PFSK-1 (cell line): Measurements from ENCODE around the gene SP6.

ENCODE experiments used
- FOXP2 ChIP-seq: optimal IDR thresholded peaks from 2 replicates; pipeline ENCODE3; 2011; ENCODE audit warnings: borderline replicate concordance, control low read depth, inconsistent platforms; ENCODE audit not compliant: insufficient read depth; ENCODE audit errors: extremely low read length, extremely low read depth
- POLR2AphosphoS5 ChIP-seq: IDR thresholded peaks from 2 replicates; pipeline ENCODE4 v1.6.1; 2012; ENCODE audit warnings: low read depth, mild to moderate bottlenecking, control low read depth, low read length, moderate library complexity
- SIN3A ChIP-seq: IDR thresholded peaks from 2 replicates; pipeline ENCODE4 v1.6.1; 2012; ENCODE audit warnings: mild to moderate bottlenecking, low read length, moderate library complexity, borderline replicate concordance; ENCODE audit not compliant: insufficient read depth
- TAF1 ChIP-seq: IDR thresholded peaks from 2 replicates; pipeline ENCODE4 v1.6.1; 2012; ENCODE audit warnings: low read length, control low read depth, borderline replicate concordance; ENCODE audit not compliant: insufficient read depth
- TF ChIP-seq, protein P1 (sequence below), 2 experiments: IDR thresholded peaks; 2 replicates each; pipeline versions ENCODE4 v1.6.1 to v1.8.0; 2011 to 2012; ENCODE audit warnings: low read depth in 2 of 2, low read length in 2 of 2, control low read depth in 1 of 2, inconsistent platforms in 1 of 2, mild to moderate bottlenecking in 1 of 2, moderate library complexity in 1 of 2; ENCODE audit not compliant: insufficient read depth in 1 of 2

SP6 gene

GRCh38 chr17:47844227-47844626 is 6.7 kb downstream of the SP6 start:
- TF ChIP-seq TAF1 (no peak), POLR2AphosphoS5 (no peak), FOXP2 (no peak), SIN3A (no peak)
- TF ChIP-seq, protein P1, sequence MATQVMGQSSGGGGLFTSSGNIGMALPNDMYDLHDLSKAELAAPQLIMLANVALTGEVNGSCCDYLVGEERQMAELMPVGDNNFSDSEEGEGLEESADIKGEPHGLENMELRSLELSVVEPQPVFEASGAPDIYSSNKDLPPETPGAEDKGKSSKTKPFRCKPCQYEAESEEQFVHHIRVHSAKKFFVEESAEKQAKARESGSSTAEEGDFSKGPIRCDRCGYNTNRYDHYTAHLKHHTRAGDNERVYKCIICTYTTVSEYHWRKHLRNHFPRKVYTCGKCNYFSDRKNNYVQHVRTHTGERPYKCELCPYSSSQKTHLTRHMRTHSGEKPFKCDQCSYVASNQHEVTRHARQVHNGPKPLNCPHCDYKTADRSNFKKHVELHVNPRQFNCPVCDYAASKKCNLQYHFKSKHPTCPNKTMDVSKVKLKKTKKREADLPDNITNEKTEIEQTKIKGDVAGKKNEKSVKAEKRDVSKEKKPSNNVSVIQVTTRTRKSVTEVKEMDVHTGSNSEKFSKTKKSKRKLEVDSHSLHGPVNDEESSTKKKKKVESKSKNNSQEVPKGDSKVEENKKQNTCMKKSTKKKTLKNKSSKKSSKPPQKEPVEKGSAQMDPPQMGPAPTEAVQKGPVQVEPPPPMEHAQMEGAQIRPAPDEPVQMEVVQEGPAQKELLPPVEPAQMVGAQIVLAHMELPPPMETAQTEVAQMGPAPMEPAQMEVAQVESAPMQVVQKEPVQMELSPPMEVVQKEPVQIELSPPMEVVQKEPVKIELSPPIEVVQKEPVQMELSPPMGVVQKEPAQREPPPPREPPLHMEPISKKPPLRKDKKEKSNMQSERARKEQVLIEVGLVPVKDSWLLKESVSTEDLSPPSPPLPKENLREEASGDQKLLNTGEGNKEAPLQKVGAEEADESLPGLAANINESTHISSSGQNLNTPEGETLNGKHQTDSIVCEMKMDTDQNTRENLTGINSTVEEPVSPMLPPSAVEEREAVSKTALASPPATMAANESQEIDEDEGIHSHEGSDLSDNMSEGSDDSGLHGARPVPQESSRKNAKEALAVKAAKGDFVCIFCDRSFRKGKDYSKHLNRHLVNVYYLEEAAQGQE (IDR thresholded peaks at IDR 0.05; ENCODE audit: insufficient read depth in 1 of 2, low read depth in 2 of 2, low read length in 2 of 2) = no peak

DNA sequence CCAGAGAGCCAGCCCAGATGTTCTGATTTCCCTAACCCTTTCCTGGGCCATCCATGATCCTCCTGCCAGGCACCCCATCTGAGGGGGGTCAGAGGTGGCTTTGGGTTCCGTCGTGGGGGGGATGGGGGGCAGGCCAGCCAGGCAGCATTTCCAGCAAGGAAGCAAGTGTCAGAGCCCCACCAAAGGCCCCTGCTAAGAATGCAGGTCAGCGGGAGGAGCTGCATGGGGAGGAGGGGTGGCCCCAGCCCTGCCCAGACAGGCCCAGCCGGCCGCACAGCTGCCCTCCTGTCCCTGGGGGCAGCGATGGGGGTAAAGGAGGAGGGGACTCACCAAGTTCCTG is 7.6 kb downstream of the SP6 start:
- TF ChIP-seq FOXP2 (no peak), TAF1 (no peak), SIN3A (no peak), POLR2AphosphoS5 (no peak)
- TF ChIP-seq, protein P1 (IDR thresholded peaks at IDR 0.05; ENCODE audit: insufficient read depth in 1 of 2, low read depth in 2 of 2, low read length in 2 of 2) = no peak

- no peak for TF ChIP-seq FOXP2
- TF ChIP-seq, protein P1 (IDR thresholded peaks at IDR 0.05; ENCODE audit: insufficient read depth in 1 of 2, low read depth in 2 of 2, low read length in 2 of 2) = no peak
- no peak for TF ChIP-seq SIN3A
- no peak for TF ChIP-seq POLR2AphosphoS5
- TF ChIP-seq TAF1 = no peak
Measured at GRCh38 chr17:47841488-47842291, 9.3 kb downstream of the SP6 start.

DNA sequence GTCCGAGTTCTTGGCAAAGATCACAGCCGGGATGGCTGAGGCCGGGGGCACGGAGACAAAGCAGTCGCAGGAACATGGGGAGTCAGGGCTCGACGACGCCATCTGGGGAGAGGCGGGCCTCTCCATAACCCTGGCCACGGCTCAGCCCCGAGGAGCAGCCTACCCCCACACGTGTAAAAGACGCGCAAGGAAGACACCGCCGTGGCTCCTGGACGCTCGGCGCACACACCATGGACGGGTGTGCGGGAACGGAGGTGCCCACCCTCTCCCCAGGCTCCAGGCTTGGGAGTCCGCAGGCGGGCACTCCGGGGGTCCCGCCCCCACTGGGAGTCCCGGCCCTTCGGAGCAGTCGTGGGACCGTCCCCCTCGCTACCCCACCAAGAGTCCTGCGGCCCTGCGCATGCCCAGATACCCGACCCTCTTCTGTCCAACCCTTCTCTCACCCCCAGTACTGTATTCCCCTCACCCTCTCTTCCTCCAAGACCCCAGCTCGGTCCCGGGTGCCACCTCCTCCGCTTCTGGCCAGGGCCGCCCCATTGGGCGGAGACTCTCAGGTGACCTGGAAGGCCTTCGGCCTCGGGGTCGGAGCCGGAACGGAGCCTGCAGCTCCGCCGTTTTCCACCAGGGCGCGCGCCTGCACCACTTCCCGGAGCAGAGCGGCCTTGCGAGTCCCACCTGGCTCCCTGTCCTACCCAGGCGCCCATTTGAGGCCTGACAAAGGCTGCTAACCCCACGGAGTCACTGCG is 10.0 kb downstream of the SP6 start, which contains the start of gene SCRN2:
TSS of gene SCRN2 (minus strand) at position 532 of the 746 bp plus-strand sequence. CDS start at position 102, 430 bp downstream.
- TF ChIP-seq SIN3A = no peak
- TF ChIP-seq TAF1 = no peak
- peak; percentile 41 for TF ChIP-seq FOXP2
- TF ChIP-seq, protein P1 (IDR thresholded peaks at IDR 0.05; ENCODE audit: insufficient read depth in 1 of 2, low read depth in 2 of 2, low read length in 2 of 2) = no peak
- TF ChIP-seq POLR2AphosphoS5 = peak; percentile 60
